MCF 10A (cell line): ENCODE data around the gene FOXL2NB. TPM values are rescaled to one million over a fixed set of nuclear protein-coding genes. Genes with fewer than 3 reads are reported as not detected.

Experiments
- BruUV-seq: library from RNA; stranded (reverse); fragments of 400-500 nt; replicated peaks from 2 replicates; lab custom pipeline; 2021; lab: Mats Ljungman, UMichigan
- CTCF ChIA-PET: fragments of 300-600 bp; sonication (Branson Sonifier 250); formaldehyde crosslinking; extraction: SDS; loops from one replicate; lab custom pipeline; 2021; ENCODE audit warnings: antibody characterized with exemption, inconsistent platforms; lab: Yijun Ruan, JAX
- POLR2A ChIA-PET: fragments of 300-600, 350-650 bp; sonication (Branson Sonifier 250); formaldehyde crosslinking; extraction: SDS; loops from one replicate; lab custom pipeline; 2020; ENCODE audit warnings: antibody characterized with exemption, inconsistent platforms; lab: Yijun Ruan, JAX
- DNase-seq: peaks from one replicate; pipeline ENCODE4 v3.0.0-alpha.2; 2018; ENCODE audit not compliant: unreplicated experiment
- H3K27ac Mint-ChIP-seq: one replicate; pipeline ENCODE4 v1.8.0; 2022; ENCODE audit warnings: mild to moderate bottlenecking, low read depth, mixed read lengths; ENCODE audit not compliant: unreplicated experiment
- H3K27me3 Mint-ChIP-seq: one replicate; pipeline ENCODE4 v1.8.0; 2022; ENCODE audit warnings: mixed read lengths; ENCODE audit not compliant: insufficient read depth, unreplicated experiment
- H3K36me3 Mint-ChIP-seq: one replicate; pipeline ENCODE4 v1.8.0; 2022; ENCODE audit warnings: mild to moderate bottlenecking, moderate library complexity, mixed read lengths; ENCODE audit not compliant: insufficient read depth, unreplicated experiment
- H3K4me1 Mint-ChIP-seq: one replicate; pipeline ENCODE4 v1.8.0; 2022; ENCODE audit warnings: mixed read lengths; ENCODE audit not compliant: insufficient read depth, unreplicated experiment
- H3K4me3 Mint-ChIP-seq: one replicate; pipeline ENCODE4 v1.8.0; 2022; ENCODE audit warnings: mild to moderate bottlenecking, moderate library complexity, mixed read lengths; ENCODE audit not compliant: unreplicated experiment
- H3K9me3 Mint-ChIP-seq: one replicate; pipeline ENCODE4 v1.8.0; 2022; ENCODE audit warnings: mixed read lengths; ENCODE audit not compliant: unreplicated experiment
- intact Hi-C: fragments of 100-400 bp; cut with micrococcal nuclease; formaldehyde crosslinking; loops from 2 replicates; pipeline ENCODE4 v1.14.1; 2022
- total RNA-seq: library from RNA; stranded (reverse); gene quantifications from 2 replicates; pipeline ENCODE4 v1.2.3, GENCODE V29; 2022
- TF ChIP-seq, protein P1 (sequence below): fragments of 200-600 bp; IDR thresholded peaks from one replicate; pipeline ENCODE4 v1.8.0; 2022; ENCODE audit warnings: antibody characterized with exemption, mild to moderate bottlenecking; ENCODE audit not compliant: unreplicated experiment

FOXL2NB gene
- total RNA-seq, 1 experiment from 2014 or later, result 0.14 TPM

GRCh38 chr3:138913766-138914165 is 33.3 kb upstream of the FOXL2NB start:
- POLR2A ChIA-PET, result no interaction called here
- BruUV-seq, result no TSS peak
- no peaks in the 10 kb centered on the region for H3K9me3 Mint-ChIP-seq
- peaks cover 5% of the 10 kb centered on the region for H3K36me3 Mint-ChIP-seq
- H3K27ac Mint-ChIP-seq, result no peak overlapping the region
- intact Hi-C loops, result loop anchor here (10.0 kb wide), 1 partner anchor 139 kb away; no protein-coding TSS in a partner anchor
- H3K27me3 Mint-ChIP-seq, result no peaks in the 10 kb centered on the region
- TF ChIP-seq, protein P1, sequence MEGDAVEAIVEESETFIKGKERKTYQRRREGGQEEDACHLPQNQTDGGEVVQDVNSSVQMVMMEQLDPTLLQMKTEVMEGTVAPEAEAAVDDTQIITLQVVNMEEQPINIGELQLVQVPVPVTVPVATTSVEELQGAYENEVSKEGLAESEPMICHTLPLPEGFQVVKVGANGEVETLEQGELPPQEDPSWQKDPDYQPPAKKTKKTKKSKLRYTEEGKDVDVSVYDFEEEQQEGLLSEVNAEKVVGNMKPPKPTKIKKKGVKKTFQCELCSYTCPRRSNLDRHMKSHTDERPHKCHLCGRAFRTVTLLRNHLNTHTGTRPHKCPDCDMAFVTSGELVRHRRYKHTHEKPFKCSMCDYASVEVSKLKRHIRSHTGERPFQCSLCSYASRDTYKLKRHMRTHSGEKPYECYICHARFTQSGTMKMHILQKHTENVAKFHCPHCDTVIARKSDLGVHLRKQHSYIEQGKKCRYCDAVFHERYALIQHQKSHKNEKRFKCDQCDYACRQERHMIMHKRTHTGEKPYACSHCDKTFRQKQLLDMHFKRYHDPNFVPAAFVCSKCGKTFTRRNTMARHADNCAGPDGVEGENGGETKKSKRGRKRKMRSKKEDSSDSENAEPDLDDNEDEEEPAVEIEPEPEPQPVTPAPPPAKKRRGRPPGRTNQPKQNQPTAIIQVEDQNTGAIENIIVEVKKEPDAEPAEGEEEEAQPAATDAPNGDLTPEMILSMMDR, result no peak
- no peak for DNase-seq
- H3K4me1 Mint-ChIP-seq, result peaks cover 6% of the 10 kb centered on the region
- CTCF ChIA-PET, result interaction anchor here (0.6 to 2.5 kb wide), 9 partner anchors 10 to 495 kb away, joined by 3 to 13 read pairs (median 5); partner anchors contain the start of gene CEP70
- no peak overlapping the region for H3K4me3 Mint-ChIP-seq

- H3K27me3 Mint-ChIP-seq, result no peaks in the 10 kb centered on the region
- POLR2A ChIA-PET, result interaction anchor here (0.7 to 4.5 kb wide), 19 partner anchors 49 to 726 kb away, joined by 3 to 62 read pairs (median 5); partner anchors contain the start of genes CEP70 and PIK3CB
- H3K36me3 Mint-ChIP-seq, result peaks cover 5% of the 10 kb centered on the region
- H3K9me3 Mint-ChIP-seq, result no peaks in the 10 kb centered on the region
- H3K27ac Mint-ChIP-seq, result peak overlapping the region; percentile 76
- BruUV-seq, result no TSS peak
- peak overlapping the region; percentile 85 for H3K4me3 Mint-ChIP-seq
- intact Hi-C loops, result loop anchor here (1.0 to 10.0 kb wide), 5 partner anchors 81 to 423 kb away; partner anchors contain the start of genes CEP70 and PIK3CB
- CTCF ChIA-PET, result interaction anchor here (0.5 to 13.9 kb wide), 100 partner anchors 9 to 733 kb away, joined by 3 to 364 read pairs (median 6); partner anchors contain the start of genes CEP70 and PIK3CB
- TF ChIP-seq, protein P1, result no peak
- peaks cover 6% of the 10 kb centered on the region for H3K4me1 Mint-ChIP-seq
- peak; percentile 57 for DNase-seq
These were observed 32.0 kb upstream of the FOXL2NB start for GRCh38 chr3:138914870-138915502.

DNA sequence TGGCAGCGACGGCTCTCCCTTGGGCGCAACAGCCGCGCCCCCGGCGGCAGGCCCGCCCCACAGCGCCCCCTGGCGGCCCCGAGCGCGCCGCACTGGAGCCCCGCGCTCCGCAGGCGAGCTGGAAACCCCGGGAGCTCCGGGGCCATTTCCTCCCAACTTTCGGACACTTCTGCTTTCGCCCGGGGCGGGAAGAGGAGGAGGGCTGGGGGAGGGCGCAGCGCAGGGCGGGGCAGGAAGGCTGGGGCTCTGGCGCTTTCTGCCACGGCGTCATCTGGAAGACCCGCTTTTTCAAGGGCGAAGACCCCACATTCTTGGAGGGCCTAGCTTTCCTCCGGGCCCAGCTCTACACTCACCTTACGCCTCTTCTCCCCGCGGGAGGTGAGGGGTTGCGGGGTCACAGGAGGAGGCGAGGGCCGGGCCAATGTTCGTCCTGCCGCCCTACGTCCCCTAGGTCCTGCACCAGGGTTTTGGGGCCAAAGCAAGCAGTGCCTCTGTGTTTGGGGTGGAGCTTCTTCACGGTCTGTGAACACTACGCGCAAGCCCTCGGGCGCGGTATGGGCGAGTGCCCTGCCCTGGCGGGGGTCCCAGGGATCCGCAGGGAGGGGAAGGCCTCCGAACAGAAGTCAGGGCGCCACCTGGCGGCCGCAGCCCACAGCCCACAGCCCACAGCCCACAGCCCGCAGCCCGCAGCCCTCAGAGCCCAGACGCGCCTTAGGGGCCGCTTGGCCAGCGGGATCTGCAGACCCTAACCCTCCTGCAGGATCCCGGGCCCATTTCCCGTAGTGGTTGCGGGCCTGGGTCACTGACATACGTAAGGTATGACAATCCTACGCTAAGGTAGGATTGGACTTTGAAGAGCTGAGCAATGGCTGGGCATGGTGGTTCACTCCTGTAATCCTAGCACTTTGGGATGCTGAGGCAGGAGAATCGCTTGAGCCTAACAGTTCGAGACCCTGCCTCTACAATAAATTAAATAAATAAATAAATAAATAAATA is 31.2 kb upstream of the FOXL2NB start:
- intact Hi-C loops, result loop anchor here (1.0 to 10.0 kb wide), 6 partner anchors 82 to 436 kb away; partner anchors contain the start of genes CEP70 and PIK3CB
- peak overlapping the region; percentile 76 for H3K27ac Mint-ChIP-seq
- H3K9me3 Mint-ChIP-seq, result no peaks in the 10 kb centered on the region
- TF ChIP-seq, protein P1, result peak; percentile 94
- no TSS peak for BruUV-seq
- peaks cover 6% of the 10 kb centered on the region for H3K4me1 Mint-ChIP-seq
- peaks cover 5% of the 10 kb centered on the region for H3K36me3 Mint-ChIP-seq
- H3K4me3 Mint-ChIP-seq, result peak overlapping the region; percentile 85
- peak; percentile 91 for DNase-seq
- CTCF ChIA-PET, result interaction anchor here (0.5 to 13.9 kb wide), 136 partner anchors 8 to 868 kb away, joined by 3 to 364 read pairs (median 5); partner anchors contain the start of genes CEP70, FAIM and PIK3CB
- POLR2A ChIA-PET, result interaction anchor here (0.6 to 4.5 kb wide), 23 partner anchors 34 to 726 kb away, joined by 3 to 62 read pairs (median 5); partner anchors contain the start of genes CEP70 and PIK3CB
- no peaks in the 10 kb centered on the region for H3K27me3 Mint-ChIP-seq
